ENCODE measurements around the gene ACAP1.

ACAP1 gene

GRCh38 chr17:7290685-7291084, 45.6 kb upstream of the ACAP1 start:
- H4K20me1 ChIP-seq (ENCODE audit: insufficient read depth, low read length): no peaks in the 10 kb centered on the region
- peaks cover 11% of the 10 kb centered on the region for H3K27me3 ChIP-seq (ENCODE audit: insufficient read depth, low read length)
- H3K36me3 ChIP-seq (ENCODE audit: insufficient read depth, low read length): no peaks in the 10 kb centered on the region
- H3K9me3 ChIP-seq (ENCODE audit: low read length): no peaks in the 10 kb centered on the region
- H3K9me2 ChIP-seq (ENCODE audit: low read depth, low read length): no peaks in the 10 kb centered on the region
- peaks cover 10% of the 10 kb centered on the region for H3K4me1 ChIP-seq (ENCODE audit: insufficient read depth, low read length, severe bottlenecking)
- TF ChIP-seq EZH2 (IDR thresholded peaks at IDR 0.05; ENCODE audit: borderline replicate concordance, low read length) (no peak), CTCF (IDR thresholded peaks at IDR 0.05; ENCODE audit: low read length) (no peak)
- H3K4me3 ChIP-seq (ENCODE audit: low read depth, low read length, poor library complexity, severe bottlenecking): no peak overlapping the region
- H3K4me2 ChIP-seq (ENCODE audit: low read length): no peak overlapping the region
- H3K9ac ChIP-seq (ENCODE audit: low read length): no peak overlapping the region
- no peaks in the 10 kb centered on the region for H3K79me2 ChIP-seq (ENCODE audit: insufficient read depth, low read length)
- no peak overlapping the region for H2AFZ ChIP-seq (ENCODE audit: low read length)
- no peak overlapping the region for H3K27ac ChIP-seq (ENCODE audit: low read depth, low read length, poor library complexity, severe bottlenecking)
- no peaks in the 10 kb centered on the region for H3F3A ChIP-seq (ENCODE audit: insufficient read depth, low read length)

GRCh38 chr17:7292194-7292593, 44.1 kb upstream of the ACAP1 start:
- peaks cover 5% of the 10 kb centered on the region for H3K27me3 ChIP-seq (ENCODE audit: insufficient read depth, low read length)

GRCh38 chr17:7292729-7293128, 43.6 kb upstream of the ACAP1 start:
- peaks cover 5% of the 10 kb centered on the region for H3K27me3 ChIP-seq (ENCODE audit: insufficient read depth, low read length)
- H2AFZ ChIP-seq (ENCODE audit: low read length): no peak overlapping the region
- TF ChIP-seq EZH2 (IDR thresholded peaks at IDR 0.05; ENCODE audit: borderline replicate concordance, low read length): no peak
- TF ChIP-seq CTCF (IDR thresholded peaks at IDR 0.05; ENCODE audit: low read length): no peak
- H3F3A ChIP-seq (ENCODE audit: insufficient read depth, low read length): no peaks in the 10 kb centered on the region
- no peaks in the 10 kb centered on the region for H3K9me3 ChIP-seq (ENCODE audit: low read length)
- H3K79me2 ChIP-seq (ENCODE audit: insufficient read depth, low read length): no peaks in the 10 kb centered on the region
- no peak overlapping the region for H3K27ac ChIP-seq (ENCODE audit: low read depth, low read length, poor library complexity, severe bottlenecking)
- no peak overlapping the region for H3K4me3 ChIP-seq (ENCODE audit: low read depth, low read length, poor library complexity, severe bottlenecking)
- no peak overlapping the region for H3K4me2 ChIP-seq (ENCODE audit: low read length)
- no peaks in the 10 kb centered on the region for H4K20me1 ChIP-seq (ENCODE audit: insufficient read depth, low read length)
- no peaks in the 10 kb centered on the region for H3K36me3 ChIP-seq (ENCODE audit: insufficient read depth, low read length)
- peaks cover 19% of the 10 kb centered on the region for H3K4me1 ChIP-seq (ENCODE audit: insufficient read depth, low read length, severe bottlenecking)
- H3K9ac ChIP-seq (ENCODE audit: low read length): no peak overlapping the region
- H3K9me2 ChIP-seq (ENCODE audit: low read depth, low read length): no peaks in the 10 kb centered on the region

More at GRCh38 chr17:7292194-7292593, 44.1 kb upstream of the ACAP1 start:
- H4K20me1 ChIP-seq (ENCODE audit: insufficient read depth, low read length): no peaks in the 10 kb centered on the region
- no peak overlapping the region for H3K4me3 ChIP-seq (ENCODE audit: low read depth, low read length, poor library complexity, severe bottlenecking)
- no peaks in the 10 kb centered on the region for H3K36me3 ChIP-seq (ENCODE audit: insufficient read depth, low read length)
- H3K27ac ChIP-seq (ENCODE audit: low read depth, low read length, poor library complexity, severe bottlenecking): no peak overlapping the region
- peaks cover 19% of the 10 kb centered on the region for H3K4me1 ChIP-seq (ENCODE audit: insufficient read depth, low read length, severe bottlenecking)
- H3F3A ChIP-seq (ENCODE audit: insufficient read depth, low read length): no peaks in the 10 kb centered on the region
- no peak overlapping the region for H3K9ac ChIP-seq (ENCODE audit: low read length)
- H3K9me2 ChIP-seq (ENCODE audit: low read depth, low read length): no peaks in the 10 kb centered on the region
- no peaks in the 10 kb centered on the region for H3K9me3 ChIP-seq (ENCODE audit: low read length)
- TF ChIP-seq CTCF (IDR thresholded peaks at IDR 0.05; ENCODE audit: low read length): no peak
- TF ChIP-seq EZH2 (IDR thresholded peaks at IDR 0.05; ENCODE audit: borderline replicate concordance, low read length): no peak
- H3K4me2 ChIP-seq (ENCODE audit: low read length): no peak overlapping the region
- H2AFZ ChIP-seq (ENCODE audit: low read length): no peak overlapping the region
- no peaks in the 10 kb centered on the region for H3K79me2 ChIP-seq (ENCODE audit: insufficient read depth, low read length)
